DND-41 (cell line): Measurements from ENCODE around the gene RUNX2.

Experiments used
- ATAC-seq: fragments of 200-7000 bp; cut with Tn5 transposase; 3 replicates; pipeline ENCODE4 v1.9.1; 2021; ENCODE audit warnings: low read depth; ENCODE audit not compliant: insufficient read depth
- DNase-seq: peaks from one replicate; pipeline ENCODE4 v3.0.0-alpha.2; 2020
- H2AFZ ChIP-seq: 2 replicates; pipeline ENCODE4 v1.6.0; 2012; ENCODE audit warnings: low read depth, low read length
- H3K27ac ChIP-seq: 2 replicates; pipeline ENCODE4 v1.5.1; 2012; ENCODE audit warnings: low read length, inconsistent platforms
- H3K27me3 ChIP-seq: fragments of 200-600 bp; sonication (generic); 2 replicates; pipeline ENCODE4 v1.6.0; 2012; ENCODE audit warnings: low read length, mild to moderate bottlenecking, inconsistent platforms; ENCODE audit not compliant: insufficient read depth, poor library complexity
- H3K36me3 ChIP-seq: 2 replicates; pipeline ENCODE4 v1.5.1; 2012; ENCODE audit warnings: low read length, inconsistent platforms; ENCODE audit not compliant: insufficient read depth
- H3K4me1 ChIP-seq: 2 replicates; pipeline ENCODE4 v1.5.1; 2012; ENCODE audit warnings: mild to moderate bottlenecking, low read length; ENCODE audit not compliant: insufficient read depth
- H3K4me2 ChIP-seq: 2 replicates; pipeline ENCODE4 v1.6.0; 2012; ENCODE audit warnings: mild to moderate bottlenecking, moderate library complexity, low read length, inconsistent platforms; ENCODE audit not compliant: insufficient read depth
- H3K4me3 ChIP-seq, 2 experiments: fragments of 200-600 bp in 1 of 2; shearing (Covaris generic) in 1 of 2; 2 replicates each; pipeline ENCODE4 v1.5.1; 2012 to 2016; ENCODE audit warnings: inconsistent platforms in 2 of 2, low read length in 2 of 2, mild to moderate bottlenecking in 2 of 2, low read depth in 1 of 2, moderate library complexity in 1 of 2
- H3K79me2 ChIP-seq: 2 replicates; pipeline ENCODE4 v1.6.0; 2012; ENCODE audit warnings: low read length, inconsistent platforms; ENCODE audit not compliant: insufficient read depth
- H3K9ac ChIP-seq: 2 replicates; pipeline ENCODE4 v1.6.0; 2012; ENCODE audit warnings: low read depth, mild to moderate bottlenecking, inconsistent platforms, low read length, moderate library complexity
- H3K9me3 ChIP-seq: 2 replicates; pipeline ENCODE4 v1.5.1; 2012; ENCODE audit warnings: low read length, moderate library complexity, mild to moderate bottlenecking, inconsistent platforms; ENCODE audit not compliant: insufficient read depth, severe bottlenecking
- H4K20me1 ChIP-seq: 2 replicates; pipeline ENCODE4 v1.6.0; 2012; ENCODE audit warnings: low read length; ENCODE audit not compliant: insufficient read depth
- CTCF ChIP-seq: IDR thresholded peaks from 2 replicates; pipeline ENCODE4 v1.5.1; 2012; ENCODE audit warnings: borderline replicate concordance, low read length, moderate library complexity, mild to moderate bottlenecking; ENCODE audit not compliant: poor library complexity, severe bottlenecking; ENCODE audit errors: extremely low read depth
- EZH2 ChIP-seq: IDR thresholded peaks from 3 replicates; pipeline ENCODE4 v1.6.1; 2012; ENCODE audit warnings: borderline replicate concordance, low read depth, mild to moderate bottlenecking, moderate library complexity, low read length, inconsistent platforms; ENCODE audit not compliant: severe bottlenecking

RUNX2 gene

DNA sequence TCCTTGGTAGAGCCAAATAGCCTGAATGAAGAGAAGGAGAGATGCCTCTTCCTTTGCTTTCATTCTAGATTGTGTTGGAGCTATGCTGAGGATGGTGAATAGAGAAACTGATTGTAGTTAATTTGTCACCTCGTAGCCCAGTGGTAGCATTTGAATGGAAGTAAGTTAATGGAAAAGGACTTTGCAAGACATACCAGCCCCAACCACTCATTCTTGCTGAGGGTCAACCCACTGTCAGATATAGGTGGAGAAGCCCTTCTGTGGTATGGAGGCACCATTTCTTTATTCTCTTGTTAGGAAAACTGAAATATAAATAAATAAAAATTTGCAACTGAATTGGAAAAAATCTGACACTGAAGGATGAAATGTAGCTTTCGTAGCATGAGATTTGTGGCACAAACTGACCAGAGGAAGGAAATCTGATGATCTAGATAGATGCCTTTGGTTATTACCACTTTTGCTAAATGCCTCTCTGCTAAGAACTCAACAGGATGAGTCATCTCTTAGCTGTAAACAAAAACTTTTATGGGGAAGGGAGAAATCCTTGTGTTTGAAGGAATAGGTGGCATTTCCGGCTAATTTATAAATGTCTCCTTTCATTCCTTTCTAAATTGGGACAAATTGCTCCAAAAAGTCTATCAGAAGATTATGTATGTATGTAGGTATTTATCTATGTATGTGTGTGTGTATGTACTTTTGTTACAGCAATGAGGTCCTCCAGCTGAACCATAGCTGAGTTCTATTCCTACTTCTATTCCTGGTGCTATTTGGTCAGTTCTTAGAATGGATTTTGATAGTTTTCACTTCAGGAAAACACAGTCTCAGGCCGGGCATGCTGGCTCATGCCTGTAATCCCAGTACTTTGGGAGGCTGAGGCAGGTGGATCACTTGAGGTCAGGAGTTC lies 126.1 kb downstream of the RUNX2 start:
- H4K20me1 ChIP-seq = no peaks in the 10 kb centered on the region
- ATAC-seq (no peak), DNase-seq (no peak)
- no peak overlapping the region for H3K9ac ChIP-seq
- peaks cover 26% of the 10 kb centered on the region for H3K4me1 ChIP-seq
- no peaks in the 10 kb centered on the region for H3K27me3 ChIP-seq
- no peak overlapping the region for H3K4me2 ChIP-seq
- TF ChIP-seq CTCF (no peak), EZH2 (no peak)
- H3K27ac ChIP-seq = no peak overlapping the region
- H3K36me3 ChIP-seq = peaks cover 36% of the 10 kb centered on the region
- H2AFZ ChIP-seq = no peak overlapping the region
- H3K79me2 ChIP-seq = no peaks in the 10 kb centered on the region
- no peaks in the 10 kb centered on the region for H3K9me3 ChIP-seq
- no peak overlapping the region for H3K4me3 ChIP-seq

GRCh38 chr6:45455408-45455807 lies 127.3 kb downstream of the RUNX2 start:
- Histone ChIP-seq H3K4me2 (no peak overlapping the region), H3K79me2 (0 out of 2 replicates have a peak, but pooled peaks cover 3% of the 10 kb centered on the region), H3K27me3 (no peaks in the 10 kb centered on the region), H4K20me1 (no peaks in the 10 kb centered on the region), H3K4me1 (peaks cover 15% of the 10 kb centered on the region), H3K36me3 (peaks cover 41% of the 10 kb centered on the region; the same call in 1 of the 2 replicates), H3K9me3 (no peaks in the 10 kb centered on the region), H2AFZ (no peak overlapping the region), H3K4me3 (no peak overlapping the region), H3K9ac (no peak overlapping the region), H3K27ac (no peak overlapping the region)
- no peak for DNase-seq
- TF ChIP-seq EZH2 = no peak
- no peak for TF ChIP-seq CTCF
- no peak for ATAC-seq

DNA sequence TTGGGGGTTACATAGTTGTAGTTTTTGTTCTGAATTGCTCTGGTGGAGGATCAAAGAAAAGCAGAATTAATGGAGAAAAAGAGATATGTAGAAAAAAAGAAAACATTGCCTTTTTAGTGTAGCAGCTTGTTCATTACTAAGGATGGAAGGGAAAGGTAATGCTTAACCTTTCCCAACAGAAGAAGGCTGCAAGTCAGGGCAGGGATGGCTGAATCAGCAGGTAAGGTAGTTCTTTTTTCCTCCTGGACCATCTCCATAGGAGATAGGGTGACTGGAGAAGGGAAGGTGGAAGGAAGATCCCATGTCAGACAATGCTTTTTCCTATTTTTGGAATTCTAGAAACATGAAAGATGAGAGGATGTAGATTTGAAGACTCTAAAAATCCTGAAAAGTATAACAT lies 129.0 kb downstream of the RUNX2 start:
- Histone ChIP-seq H3K9ac (no peak overlapping the region), H3K79me2 (0 out of 2 replicates have a peak, but pooled peaks cover 3% of the 10 kb centered on the region), H3K27me3 (no peaks in the 10 kb centered on the region), H2AFZ (no peak overlapping the region), H3K36me3 (peaks cover 52% of the 10 kb centered on the region; the same call in 1 of the 2 replicates), H3K4me1 (peaks cover 6% of the 10 kb centered on the region; the same call in 1 of the 2 replicates), H3K9me3 (no peaks in the 10 kb centered on the region), H3K4me3 (no peak overlapping the region), H4K20me1 (no peaks in the 10 kb centered on the region), H3K4me2 (no peak overlapping the region), H3K27ac (no peak overlapping the region)
- DNase-seq (no peak), ATAC-seq (no peak)
- TF ChIP-seq CTCF (no peak), EZH2 (no peak)
